ENCODE data around the gene BTRC.

GRCh38 chr10:101415884-101416283, 61.9 kb downstream of the BTRC start:
- TF ChIP-seq CTCF (IDR thresholded peaks at IDR 0.05): no peak
- TF ChIP-seq POLR2A (IDR thresholded peaks at IDR 0.05): no peak
- no peak for TF ChIP-seq EP300 (IDR thresholded peaks at IDR 0.05)

Measured in sigmoid colon (tissue), 4 donors.